HepG2 (cell line): ENCODE measurements around the gene EVPLL. TPM values are rescaled to one million over a fixed set of nuclear protein-coding genes. Genes with fewer than 3 reads are reported as not detected.

ENCODE experiments used
- AGO2 ChIP-seq: fragments of 200-400 bp; formaldehyde crosslinking; optimal IDR thresholded peaks from 2 replicates; pipeline ENCODE3; 2017; ENCODE audit warnings: mild to moderate bottlenecking, low read depth, low read length, moderate library complexity
- ISX ChIP-seq: sonication (generic); formaldehyde crosslinking; conservative IDR thresholded peaks from 2 replicates; pipeline ENCODE4 v1.5.0; 2020; ENCODE audit warnings: missing genetic modification reagents
- NKX3-1 ChIP-seq: sonication (generic); formaldehyde crosslinking; IDR thresholded peaks from 2 replicates; pipeline ENCODE4 v1.5.0; 2020; ENCODE audit warnings: missing genetic modification reagents
- NR2C2 ChIP-seq: sonication (generic); formaldehyde crosslinking; IDR thresholded peaks from 2 replicates; pipeline ENCODE4 v1.4.0; 2020; ENCODE audit warnings: missing genetic modification reagents, mild to moderate bottlenecking, moderate library complexity, borderline replicate concordance
- STAG1 ChIP-seq: sonication (generic); formaldehyde crosslinking; IDR thresholded peaks from 2 replicates; pipeline ENCODE4 v1.4.0; 2020; ENCODE audit warnings: missing genetic modification reagents
- ZBTB1 ChIP-seq: sonication (generic); formaldehyde crosslinking; IDR thresholded peaks from 2 replicates; pipeline ENCODE4 v1.4.0; 2020; ENCODE audit warnings: missing genetic modification reagents, borderline replicate concordance
- ZMYM3 ChIP-seq: sonication (generic); formaldehyde crosslinking; IDR thresholded peaks from 2 replicates; pipeline ENCODE4 v1.5.1; 2020; ENCODE audit warnings: mild to moderate bottlenecking, missing genetic modification reagents
- ZNF468 ChIP-seq: sonication (generic); formaldehyde crosslinking; IDR thresholded peaks from 2 replicates; pipeline ENCODE4 v1.8.0; 2022; ENCODE audit warnings: mild to moderate bottlenecking, moderate library complexity, missing genetic modification reagents
- ZNF724P ChIP-seq: sonication (generic); formaldehyde crosslinking; IDR thresholded peaks from 2 replicates; pipeline ENCODE4 v1.8.0; 2022; ENCODE audit warnings: missing genetic modification reagents, borderline replicate concordance
- ZNF841 ChIP-seq: sonication (generic); formaldehyde crosslinking; IDR thresholded peaks from 2 replicates; pipeline ENCODE4 v1.8.1; 2023; ENCODE audit warnings: missing genetic modification reagents, borderline replicate concordance
- polyA plus RNA-seq, 8 experiments: library from polyadenylated mRNA; depleted of rRNA in 3 of 8; stranded (reverse) in 7 of 8; unstranded in 1 of 8; fragments of >200 nt; fragmentation: Illumina TruSeq in 4 of 8; extraction: Trizol in 4 of 8; gene quantifications; 2 replicates each; pipeline versions ENCODE4 v1.2.1 to v1.2.3, GENCODE V29; 2011 to 2016; ENCODE audit warnings: low read depth in 4 of 8, missing spikeins in 1 of 8, mixed read lengths in 1 of 8; ENCODE audit not compliant: insufficient read depth in 1 of 8
- total RNA-seq, 5 experiments: library from RNA; depleted of rRNA; stranded (reverse); fragments of >200 nt; fragmentation: Illumina TruSeq; extraction: Trizol; gene quantifications; 2 replicates each; pipeline ENCODE4 v1.2.3, GENCODE V29; 2016; ENCODE audit warnings: low read depth in 1 of 5
- TF ChIP-seq, protein P1 (sequence below): sonication (generic); formaldehyde crosslinking; IDR thresholded peaks from 2 replicates; pipeline ENCODE4 v1.5.0; 2020; ENCODE audit warnings: missing genetic modification reagents
- TF ChIP-seq, protein P2 (sequence below): sonication (generic); formaldehyde crosslinking; IDR thresholded peaks from 2 replicates; pipeline ENCODE4 v1.5.0; 2020; ENCODE audit warnings: missing genetic modification reagents, mild to moderate bottlenecking, borderline replicate concordance
- TF ChIP-seq, protein P3 (sequence below): sonication (generic); formaldehyde crosslinking; conservative IDR thresholded peaks from 2 replicates; pipeline ENCODE4 v1.5.0; 2020; ENCODE audit warnings: missing genetic modification reagents

Gene EVPLL
- total and polyA plus RNA-seq, 2 of the 13 experiments (the other 11 are each of a cell fraction or from before 2014, with no cell fraction given): 0.07 TPM; not detected in 1

DNA sequence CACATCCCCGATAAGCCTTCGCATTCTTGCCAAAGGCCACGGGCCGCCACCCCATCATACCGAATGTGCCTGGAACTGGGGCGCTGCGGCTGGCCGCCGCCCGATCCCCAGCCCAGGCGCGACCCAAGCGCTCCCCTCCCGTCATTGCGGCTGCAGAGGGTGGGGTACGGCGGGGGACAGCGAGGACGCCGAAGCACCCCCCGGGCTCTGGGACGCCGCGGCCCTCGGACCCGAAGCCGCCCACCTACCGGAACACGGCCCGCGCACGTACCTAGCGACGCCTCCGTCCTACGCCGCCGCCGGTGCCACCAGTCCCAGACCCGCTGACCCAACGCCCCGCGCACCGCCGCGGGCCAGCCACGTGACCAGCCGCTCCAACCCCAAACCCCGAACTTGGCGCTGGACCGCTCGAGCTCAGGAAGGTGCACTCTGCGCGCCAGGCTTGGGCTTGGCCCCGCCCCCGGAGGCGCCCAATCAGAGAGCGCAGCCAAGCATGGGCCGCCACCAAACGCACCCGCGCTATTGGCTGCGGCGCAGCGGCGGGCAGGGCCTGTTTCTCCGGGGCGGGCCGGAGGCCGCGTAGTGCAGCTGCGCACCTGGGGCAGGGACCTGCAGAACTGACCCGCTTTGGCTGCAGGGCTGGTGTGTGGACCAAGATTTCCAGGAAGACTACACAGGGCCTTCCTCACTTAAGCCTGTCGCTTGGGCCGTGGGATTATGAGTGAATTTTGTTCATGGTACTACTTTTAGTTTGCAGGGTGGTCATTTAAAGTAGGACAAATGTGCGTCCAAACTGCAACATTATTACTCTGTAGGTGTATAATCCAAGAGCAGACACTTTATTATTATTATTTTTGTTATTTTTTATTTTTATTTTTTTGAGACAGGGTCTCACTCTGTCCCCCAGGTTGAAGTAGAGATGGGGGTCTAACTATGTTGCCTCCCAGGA, 14.2 kb upstream of the EVPLL start, which contains the start of gene SHMT1 (continued):
- TF ChIP-seq, protein P1, sequence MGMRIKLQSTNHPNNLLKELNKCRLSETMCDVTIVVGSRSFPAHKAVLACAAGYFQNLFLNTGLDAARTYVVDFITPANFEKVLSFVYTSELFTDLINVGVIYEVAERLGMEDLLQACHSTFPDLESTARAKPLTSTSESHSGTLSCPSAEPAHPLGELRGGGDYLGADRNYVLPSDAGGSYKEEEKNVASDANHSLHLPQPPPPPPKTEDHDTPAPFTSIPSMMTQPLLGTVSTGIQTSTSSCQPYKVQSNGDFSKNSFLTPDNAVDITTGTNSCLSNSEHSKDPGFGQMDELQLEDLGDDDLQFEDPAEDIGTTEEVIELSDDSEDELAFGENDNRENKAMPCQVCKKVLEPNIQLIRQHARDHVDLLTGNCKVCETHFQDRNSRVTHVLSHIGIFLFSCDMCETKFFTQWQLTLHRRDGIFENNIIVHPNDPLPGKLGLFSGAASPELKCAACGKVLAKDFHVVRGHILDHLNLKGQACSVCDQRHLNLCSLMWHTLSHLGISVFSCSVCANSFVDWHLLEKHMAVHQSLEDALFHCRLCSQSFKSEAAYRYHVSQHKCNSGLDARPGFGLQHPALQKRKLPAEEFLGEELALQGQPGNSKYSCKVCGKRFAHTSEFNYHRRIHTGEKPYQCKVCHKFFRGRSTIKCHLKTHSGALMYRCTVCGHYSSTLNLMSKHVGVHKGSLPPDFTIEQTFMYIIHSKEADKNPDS: no peak
- peak; percentile 89; the same call in 1 of the 2 replicates for TF ChIP-seq NKX3-1 (CRISPR knock-in tag)
- 0 out of 2 replicates have a peak, but pooled peaks have one; percentile 11 for TF ChIP-seq NR2C2
- TF ChIP-seq ZNF841 (CRISPR knock-in tag): no peak
- TF ChIP-seq, protein P2, sequence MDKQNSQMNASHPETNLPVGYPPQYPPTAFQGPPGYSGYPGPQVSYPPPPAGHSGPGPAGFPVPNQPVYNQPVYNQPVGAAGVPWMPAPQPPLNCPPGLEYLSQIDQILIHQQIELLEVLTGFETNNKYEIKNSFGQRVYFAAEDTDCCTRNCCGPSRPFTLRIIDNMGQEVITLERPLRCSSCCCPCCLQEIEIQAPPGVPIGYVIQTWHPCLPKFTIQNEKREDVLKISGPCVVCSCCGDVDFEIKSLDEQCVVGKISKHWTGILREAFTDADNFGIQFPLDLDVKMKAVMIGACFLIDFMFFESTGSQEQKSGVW: no peak
- no peak for TF ChIP-seq ZMYM3 (CRISPR knock-in tag)
- peak; percentile 46; the same call in 1 of the 2 replicates for TF ChIP-seq ZNF724P (CRISPR knock-in tag)
- TF ChIP-seq ISX (CRISPR knock-in tag): no peak; the same call in 1 of the 2 replicates
- TF ChIP-seq, protein P3, sequence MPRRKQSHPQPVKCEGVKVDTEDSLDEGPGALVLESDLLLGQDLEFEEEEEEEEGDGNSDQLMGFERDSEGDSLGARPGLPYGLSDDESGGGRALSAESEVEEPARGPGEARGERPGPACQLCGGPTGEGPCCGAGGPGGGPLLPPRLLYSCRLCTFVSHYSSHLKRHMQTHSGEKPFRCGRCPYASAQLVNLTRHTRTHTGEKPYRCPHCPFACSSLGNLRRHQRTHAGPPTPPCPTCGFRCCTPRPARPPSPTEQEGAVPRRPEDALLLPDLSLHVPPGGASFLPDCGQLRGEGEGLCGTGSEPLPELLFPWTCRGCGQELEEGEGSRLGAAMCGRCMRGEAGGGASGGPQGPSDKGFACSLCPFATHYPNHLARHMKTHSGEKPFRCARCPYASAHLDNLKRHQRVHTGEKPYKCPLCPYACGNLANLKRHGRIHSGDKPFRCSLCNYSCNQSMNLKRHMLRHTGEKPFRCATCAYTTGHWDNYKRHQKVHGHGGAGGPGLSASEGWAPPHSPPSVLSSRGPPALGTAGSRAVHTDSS (CRISPR knock-in tag): no peak
- peak; percentile 58 for TF ChIP-seq AGO2
- peak; percentile 91; the same call in 1 of the 2 replicates for TF ChIP-seq ZNF468
- no peak for TF ChIP-seq ZBTB1
- TF ChIP-seq STAG1 (CRISPR knock-in tag): no peak
